H1 (cell line): ENCODE data around the gene ARMC3. TPM values are rescaled to one million over a fixed set of nuclear protein-coding genes. Genes with fewer than 3 reads are reported as not detected.
A peak's percentile ranks its signal among the peaks of the same experiment; 100 is the strongest.

Experiments used
- CTCF ChIA-PET: fragments of 300-600 bp; sonication (Branson Sonifier 250); formaldehyde crosslinking; loops from one replicate; lab custom pipeline; 2021; ENCODE audit not compliant: partially characterized antibody; lab: Charles Lee
- POLR2A ChIA-PET: fragments of 300-600 bp; sonication (Branson Sonifier 250); formaldehyde crosslinking; loops from one replicate; lab custom pipeline; 2021; ENCODE audit warnings: inconsistent platforms; ENCODE audit not compliant: partially characterized antibody; lab: Charles Lee
- DNase-seq, 2 experiments: peaks; one replicate each; pipeline versions ENCODE4 v3.0.0 to v3.0.0-alpha.2; 2010 to 2022; ENCODE audit warnings: low spot score in 2 of 2, low read depth in 1 of 2, mixed read lengths in 1 of 2
- FAIRE-seq: peaks from 2 replicates; lab custom pipeline; 2011; peaks lifted over from hg19 to GRCh38; lab: Jason Lieb, UNC
- H2AFZ ChIP-seq: 2 replicates; pipeline ENCODE4 v1.8.1; 2012; ENCODE audit warnings: low read length, inconsistent platforms
- H2AK5ac ChIP-seq: 2 replicates; pipeline ENCODE4 v1.6.1; 2013; ENCODE audit warnings: low read depth, low read length
- H2BK120ac ChIP-seq: replicated peaks from 2 replicates; pipeline ENCODE3; 2013; ENCODE audit warnings: low read depth, low read length, inconsistent platforms
- H2BK12ac ChIP-seq: 2 replicates; pipeline ENCODE4 v1.6.1; 2013; ENCODE audit warnings: low read depth, low read length
- H2BK15ac ChIP-seq: 2 replicates; pipeline ENCODE4 v1.6.1; 2013; ENCODE audit warnings: low read length
- H2BK20ac ChIP-seq: 2 replicates; pipeline ENCODE4 v1.6.1; 2013; ENCODE audit warnings: low read length
- H2BK5ac ChIP-seq: 2 replicates; pipeline ENCODE4 v1.6.1; 2013; ENCODE audit warnings: low read depth, low read length
- H3K14ac ChIP-seq: 2 replicates; pipeline ENCODE4 v1.6.1; 2013; ENCODE audit warnings: inconsistent platforms; ENCODE audit not compliant: insufficient read length
- H3K18ac ChIP-seq: 2 replicates; pipeline ENCODE4 v1.6.1; 2013; ENCODE audit warnings: low read length; ENCODE audit errors: extremely low read depth
- H3K23ac ChIP-seq: 2 replicates; pipeline ENCODE4 v1.6.1; 2013; ENCODE audit warnings: inconsistent platforms; ENCODE audit not compliant: insufficient read length
- H3K23me2 ChIP-seq: 2 replicates; pipeline ENCODE4 v1.6.1; 2013; ENCODE audit warnings: low read depth, low read length
- H3K27ac ChIP-seq: 2 replicates; pipeline ENCODE4 v1.6.1; 2011; ENCODE audit warnings: low read depth, low read length, inconsistent platforms
- H3K27me3 ChIP-seq, 4 experiments: replicated peaks in 1 of 4; 1 replicate in 1 of 4; 2 replicates in 3 of 4; pipeline versions ENCODE4 v1.6.1 to v1.8.1; 2011 to 2013; ENCODE audit warnings: low read length in 3 of 4, mild to moderate bottlenecking in 3 of 4, inconsistent platforms in 2 of 4, mixed read lengths in 2 of 4, moderate library complexity in 1 of 4; ENCODE audit not compliant: control insufficient read depth in 3 of 4, insufficient read depth in 3 of 4; ENCODE audit errors: extremely low read depth in 1 of 4
- H3K36me3 ChIP-seq, 4 experiments: 2 replicates each; pipeline versions ENCODE4 v1.6.1 to v1.8.1; 2011 to 2013; ENCODE audit warnings: mild to moderate bottlenecking in 4 of 4, low read length in 3 of 4, moderate library complexity in 2 of 4, control low read depth in 1 of 4, inconsistent platforms in 1 of 4; ENCODE audit not compliant: insufficient read depth in 4 of 4, control insufficient read depth in 2 of 4
- H3K4ac ChIP-seq: replicated peaks from 2 replicates; pipeline ENCODE3; 2013; ENCODE audit warnings: low read length, low read depth, mixed read lengths, inconsistent platforms; ENCODE audit not compliant: insufficient read length
- H3K4me1 ChIP-seq, 4 experiments: replicated peaks in 1 of 4; 1 replicate in 1 of 4; 2 replicates in 3 of 4; pipeline versions ENCODE4 v1.6.1 to v1.8.1; 2011 to 2013; ENCODE audit warnings: low read length in 3 of 4, inconsistent platforms in 2 of 4, mixed read lengths in 1 of 4; ENCODE audit not compliant: insufficient read depth in 4 of 4, control insufficient read depth in 3 of 4
- H3K4me2 ChIP-seq, 2 experiments: 2 replicates each; pipeline versions ENCODE4 v1.6.1 to v1.8.1; 2011 to 2013; ENCODE audit warnings: low read depth in 2 of 2, low read length in 2 of 2, control low read depth in 1 of 2, inconsistent platforms in 1 of 2, mild to moderate bottlenecking in 1 of 2; ENCODE audit not compliant: insufficient read depth in 1 of 2
- H3K4me3 ChIP-seq, 4 experiments: fragments of 200-600, 300-600 bp in 1 of 4; sonication (generic), shearing (Covaris generic), sonication (Bioruptor Twin) in 1 of 4; 2 replicates each; pipeline versions ENCODE4 v1.5.1 to v1.8.1; 2011 to 2016; ENCODE audit warnings: low read length in 4 of 4, low read depth in 3 of 4, control low read depth in 2 of 4, inconsistent platforms in 2 of 4, mild to moderate bottlenecking in 2 of 4, mixed read lengths in 1 of 4, moderate library complexity in 1 of 4; ENCODE audit not compliant: insufficient read depth in 2 of 4; ENCODE audit errors: extremely low read depth in 1 of 4
- H3K56ac ChIP-seq: replicated peaks from 2 replicates; pipeline ENCODE3; 2013; ENCODE audit warnings: low read depth, mild to moderate bottlenecking, mixed read lengths, low read length, inconsistent platforms; ENCODE audit not compliant: insufficient read length
- H3K79me1 ChIP-seq: 2 replicates; pipeline ENCODE4 v1.6.1; 2013; ENCODE audit warnings: low read depth, low read length, control low read depth
- H3K79me2 ChIP-seq, 2 experiments: 2 replicates each; pipeline versions ENCODE4 v1.6.1 to v1.8.1; 2012 to 2013; ENCODE audit warnings: low read length in 2 of 2, mild to moderate bottlenecking in 2 of 2, inconsistent platforms in 1 of 2; ENCODE audit not compliant: insufficient read depth in 2 of 2, control insufficient read depth in 1 of 2
- H3K9ac ChIP-seq, 4 experiments: replicated peaks in 1 of 4; 1 replicate in 1 of 4; 2 replicates in 3 of 4; pipeline versions ENCODE4 v1.6.1 to v1.8.1; 2011 to 2013; ENCODE audit warnings: low read depth in 3 of 4, low read length in 3 of 4, control low read depth in 2 of 4, mild to moderate bottlenecking in 2 of 4, moderate library complexity in 2 of 4, inconsistent platforms in 1 of 4; ENCODE audit errors: extremely low read depth in 1 of 4
- H3K9me3 ChIP-seq, 2 experiments: 2 replicates each; pipeline versions ENCODE4 v1.6.1 to v1.8.1; 2012 to 2013; ENCODE audit warnings: mild to moderate bottlenecking in 2 of 2, moderate library complexity in 2 of 2, control low read depth in 1 of 2, inconsistent platforms in 1 of 2, low read depth in 1 of 2, low read length in 1 of 2, mixed read lengths in 1 of 2; ENCODE audit not compliant: insufficient read depth in 2 of 2
- H4K20me1 ChIP-seq, 2 experiments: replicated peaks in 1 of 2; 2 replicates each; pipeline versions ENCODE3 to v1.8.1; 2011 to 2013; ENCODE audit warnings: inconsistent platforms in 2 of 2, low read length in 2 of 2, mild to moderate bottlenecking in 1 of 2; ENCODE audit not compliant: insufficient read depth in 2 of 2, control insufficient read depth in 1 of 2
- H4K5ac ChIP-seq: 2 replicates; pipeline ENCODE4 v1.6.1; 2013; ENCODE audit warnings: low read length, low read depth, mixed read lengths, inconsistent platforms; ENCODE audit not compliant: insufficient read length
- H4K8ac ChIP-seq: 2 replicates; pipeline ENCODE4 v1.8.0; 2013; ENCODE audit warnings: mild to moderate bottlenecking, moderate library complexity, low read length, inconsistent platforms; ENCODE audit not compliant: insufficient read depth; ENCODE audit errors: extremely low read depth
- H4K91ac ChIP-seq: replicated peaks from 2 replicates; pipeline ENCODE3; 2013; ENCODE audit warnings: low read length, mixed read lengths, inconsistent platforms; ENCODE audit not compliant: insufficient read length
- BACH1 ChIP-seq: IDR thresholded peaks from 2 replicates; pipeline ENCODE4 v1.6.1; 2012; ENCODE audit warnings: low read length, improper control_type of control experiment
- CBX5 ChIP-seq: fragments of 300-800, 300-1000 bp; sonication (generic); IDR thresholded peaks from 2 replicates; pipeline ENCODE4 v1.7.1; 2016; ENCODE audit warnings: antibody characterized with exemption, low read length, low read depth
- CTCF ChIP-seq, 3 experiments: IDR thresholded peaks; 1 replicate in 2 of 3; 2 replicates in 1 of 3; pipeline versions ENCODE4 v1.5.1 to v1.6.1; 2011; ENCODE audit warnings: low read length in 3 of 3, mild to moderate bottlenecking in 3 of 3, inconsistent platforms in 2 of 3, low read depth in 1 of 3, moderate library complexity in 1 of 3; ENCODE audit not compliant: insufficient read depth in 1 of 3; ENCODE audit errors: control extremely low read depth in 1 of 3
- FOSL1 ChIP-seq: IDR thresholded peaks from 2 replicates; pipeline ENCODE4 v1.6.1; 2011; ENCODE audit warnings: mild to moderate bottlenecking, low read depth, low read length, moderate library complexity; ENCODE audit not compliant: insufficient read depth
- GABPA ChIP-seq: IDR thresholded peaks from 2 replicates; pipeline ENCODE4 v1.6.1; 2011; ENCODE audit warnings: mild to moderate bottlenecking, low read length, moderate library complexity, borderline replicate concordance; ENCODE audit not compliant: insufficient read depth
- KDM1A ChIP-seq: fragments of 200-600, 300-600 bp; sonication (generic); IDR thresholded peaks from 2 replicates; pipeline ENCODE4 v1.7.1; 2016; ENCODE audit warnings: mild to moderate bottlenecking, low read length, borderline replicate concordance
- KDM5A ChIP-seq: fragments of 200-600 bp; IDR thresholded peaks from 2 replicates; pipeline ENCODE4 v1.7.1; 2012; ENCODE audit warnings: mild to moderate bottlenecking, low read length, inconsistent platforms, mixed read lengths
- NANOG ChIP-seq: IDR thresholded peaks from 2 replicates; pipeline ENCODE4 v1.6.1; 2011; ENCODE audit warnings: low read length, low read depth, mild to moderate bottlenecking, inconsistent platforms; ENCODE audit not compliant: insufficient read depth, poor library complexity, severe bottlenecking
- RXRA ChIP-seq: IDR thresholded peaks from 2 replicates; pipeline ENCODE4 v1.6.1; 2011; ENCODE audit warnings: low read depth, mild to moderate bottlenecking, low read length, moderate library complexity; ENCODE audit not compliant: insufficient read depth
- SIN3A ChIP-seq, 2 experiments: IDR thresholded peaks in 1 of 2; conservative IDR thresholded peaks in 1 of 2; 2 replicates each; pipeline ENCODE4 v1.6.1; 2011 to 2012; ENCODE audit warnings: low read length in 2 of 2, improper control_type of control experiment in 1 of 2, low read depth in 1 of 2, mild to moderate bottlenecking in 1 of 2
- SIX5 ChIP-seq: IDR thresholded peaks from 2 replicates; pipeline ENCODE4 v1.6.1; 2011; ENCODE audit warnings: mild to moderate bottlenecking, low read depth, low read length
- TCF12 ChIP-seq: IDR thresholded peaks from 2 replicates; pipeline ENCODE4 v1.6.1; 2011; ENCODE audit warnings: low read depth, mild to moderate bottlenecking, low read length
- WGBS, 2 experiments: shearing (Covaris generic) in 1 of 2; methylation state at CpG; one replicate each; pipeline versions ENCODE4 v1.1.6 to v1.1.7; 2013 to 2015; ENCODE audit warnings: low lambda C conversion rate in 2 of 2, mixed read lengths in 2 of 2, inconsistent platforms in 1 of 2, low coverage in 1 of 2, missing lambda C conversion rate in 1 of 2; ENCODE audit not compliant: insufficient replicate concordance in 2 of 2, insufficient coverage in 1 of 2, insufficient read length in 1 of 2; ENCODE audit errors: extremely low coverage in 1 of 2, missing lambda C conversion rate in 1 of 2; 5-methylcytosine and 5-hydroxymethylcytosine counted together
- polyA plus RNA-seq, 7 experiments: library from polyadenylated mRNA; depleted of rRNA in 3 of 7; stranded (reverse) in 5 of 7; unstranded in 2 of 7; fragments of >200 nt in 5 of 7; fragments of 200-250 nt in 2 of 7; gene quantifications; 1 replicate in 5 of 7; 2 replicates in 1 of 7; 4 replicates in 1 of 7; pipeline versions ENCODE4 v1.2.1 to v1.2.3, GENCODE V29; 2011 to 2013; ENCODE audit warnings: missing spikeins in 2 of 7, mixed read lengths in 2 of 7
- total RNA-seq: library from RNA; stranded (reverse); fragmentation: NEBNext Ultra II Directional; extraction: Animal tissue kit (Norgen Biotek cat#: 25700); gene quantifications from 2 replicates; pipeline ENCODE4 v1.2.1, GENCODE V29; 2021

The ARMC3 gene
- total and polyA plus RNA-seq, 2 of the 8 experiments (the other 6 are each of a cell fraction or from before 2014, with no cell fraction given): 0.15 TPM

- Histone ChIP-seq H3K23me2 (no peaks in the 10 kb centered on the region), H3K14ac (no peak overlapping the region), H4K20me1 (no peaks in the 10 kb centered on the region), H3K9me3 (no peaks in the 10 kb centered on the region), H4K5ac (no peak overlapping the region), H3K27ac (no peak overlapping the region), H3K4me2 (no peak overlapping the region), H3K36me3 (no peaks in the 10 kb centered on the region), H2BK5ac (no peak overlapping the region), H3K79me2 (no peaks in the 10 kb centered on the region), H2BK20ac (no peak overlapping the region), H4K91ac (no peak overlapping the region), H2BK12ac (no peak overlapping the region), H3K27me3 (no peaks in the 10 kb centered on the region), H3K18ac (no peak overlapping the region), H3K9ac (no peak overlapping the region), H2BK120ac (no peak overlapping the region), H4K8ac (no peak overlapping the region), H3K56ac (no peak overlapping the region), H3K79me1 (no peaks in the 10 kb centered on the region), H2BK15ac (no peak overlapping the region), H3K23ac (no peak overlapping the region), H3K4ac (no peak overlapping the region), H3K4me1 (no peaks in the 10 kb centered on the region), H2AFZ (peak overlapping the region; percentile 63; the same call in 1 of the 2 replicates), H2AK5ac (no peak overlapping the region), H3K4me3 (no peak overlapping the region)
- WGBS, 2 experiments: 91% methylated on average over 3 of the region's 3 CpGs; no CpG with 5 or more reads in 1 of the 2 experiments
- ChIA-PET POLR2A (no interaction called here), CTCF (interaction anchor here (0.8 to 1.0 kb wide), 3 partner anchors 10 to 85 kb away, joined by 3 to 5 read pairs (median 4); no protein-coding TSS in a partner anchor)
- DNase-seq: no peak
- no peak for FAIRE-seq
- TF ChIP-seq FOSL1 (no peak), CBX5 (no peak), TCF12 (no peak), CTCF (IDR thresholded peaks at IDR 0.05; ENCODE audit: control extremely low read depth in 1 of 3, insufficient read depth in 1 of 3, low read depth in 1 of 3, low read length in 3 of 3) (no peak), NANOG (no peak), RXRA (no peak), SIN3A (conservative IDR thresholded peaks at IDR 0.05 in 1 of 2, IDR thresholded peaks at IDR 0.05 in 1 of 2; ENCODE audit: low read depth in 1 of 2, low read length in 2 of 2) (no peak), GABPA (no peak), KDM1A (no peak), BACH1 (no peak), KDM5A (no peak), SIX5 (no peak)
Observed at GRCh38 chr10:23073527-23073926, 145.7 kb downstream of the ARMC3 start.
